ENCODE measurements around the gene CRTC1.

GRCh38 chr19:18764591-18765051 is 81.1 kb downstream of the CRTC1 start:
- no peak for TF ChIP-seq NFE2L1 (CRISPR knock-in tag; IDR thresholded peaks at IDR 0.05)
- no peak for TF ChIP-seq E2F1 (CRISPR knock-in tag; IDR thresholded peaks at IDR 0.05)
- TF ChIP-seq AFF4 (CRISPR knock-in tag; IDR thresholded peaks at IDR 0.05; ENCODE audit: borderline replicate concordance), result no peak
- no peak for TF ChIP-seq ATF2 (CRISPR knock-in tag; IDR thresholded peaks at IDR 0.05; ENCODE audit: borderline replicate concordance, low read depth)
- no peak for TF ChIP-seq CTCF (IDR thresholded peaks at IDR 0.05)
- TF ChIP-seq ZNF232 (CRISPR knock-in tag; IDR thresholded peaks at IDR 0.05), result no peak
- TF ChIP-seq CREB1 (CRISPR knock-in tag; IDR thresholded peaks at IDR 0.05), result no peak
- no peak for TF ChIP-seq ZNF263 (CRISPR knock-in tag; IDR thresholded peaks at IDR 0.05; ENCODE audit: low read depth)
- no peak for TF ChIP-seq ESRRA (CRISPR knock-in tag; IDR thresholded peaks at IDR 0.05; ENCODE audit: borderline replicate concordance)
- TF ChIP-seq ELF4 (CRISPR knock-in tag; IDR thresholded peaks at IDR 0.05; ENCODE audit: low read depth), result no peak
- TF ChIP-seq CREM (CRISPR knock-in tag; IDR thresholded peaks at IDR 0.05), result no peak
- TF ChIP-seq ZNF121 (CRISPR knock-in tag; IDR thresholded peaks at IDR 0.05), result no peak
- no peak for TF ChIP-seq SP1 (CRISPR knock-in tag; conservative IDR thresholded peaks at IDR 0.05)
- no peak for TF ChIP-seq ZNF671 (CRISPR knock-in tag; IDR thresholded peaks at IDR 0.05)
